ENCODE data around the gene MRPL21. TPM values are rescaled to one million over a fixed set of nuclear protein-coding genes. Genes with fewer than 3 reads are reported as not detected.

The MRPL21 gene
- total RNA-seq, result 10 to 100 TPM; 49.2 to 78.4 (median 72.6) TPM
- long read RNA-seq, donor 1, transcript MRPL21-201 (7 exons, 683 nt), result major isoform, 26 of 33 reads
- long read RNA-seq, donor 1, partial matches to known transcripts, result 1 of 33 reads
- long read RNA-seq, donor 1, other reads (novel, unspliced or antisense), result 2 of 33 reads
- long read RNA-seq, donor 2, transcript MRPL21-201 (7 exons, 683 nt), result major isoform, 45 of 60 reads
- long read RNA-seq, donor 2, partial matches to known transcripts, result 8 of 60 reads
- long read RNA-seq, donor 2, other reads (novel, unspliced or antisense), result 2 of 60 reads

GRCh38 chr11:68903288-68904247, at the start of gene MRPL21, which contains the start of gene IGHMBP2:
MRPL21 (minus strand) TSS chr11:68903832; CDS start chr11:68903810, 22 bp downstream.
IGHMBP2 (plus strand) TSS chr11:68903891; CDS start chr11:68903953, 62 bp downstream.
- no peak for TF ChIP-seq CTCF (IDR thresholded peaks at IDR 0.05)
- DNase-seq (peak; percentile 88 to 90 (median 89)), ATAC-seq (peak; percentile 99)
- Histone ChIP-seq H3K9me3 (no peaks in the 10 kb centered on the region), H3K4me1 (ENCODE audit: low read depth) (peaks cover 17% of the 10 kb centered on the region), H3K36me3 (ENCODE audit: low read depth) (peaks cover 17% of the 10 kb centered on the region), H3K4me3 (peak within 1 kb of the TSS; percentile 80)
- intact Hi-C loops (cut with DNase I, micrococcal nuclease), result loop anchor here in 1 of 2 donors (10.0 kb wide), 1 partner anchor 181 kb away; no protein-coding TSS in a partner anchor

- Histone ChIP-seq H3K4me3 (no peak overlapping the region), H3K4me1 (ENCODE audit: low read depth) (peaks cover 11% of the 10 kb centered on the region), H3K9me3 (no peaks in the 10 kb centered on the region), H3K36me3 (ENCODE audit: low read depth) (no peaks in the 10 kb centered on the region)
- DNase-seq (no peak), ATAC-seq (no peak)
- TF ChIP-seq CTCF (IDR thresholded peaks at IDR 0.05), result no peak
- intact Hi-C loops (cut with DNase I, micrococcal nuclease), result no loop called here
Observed at GRCh38 chr11:68950762-68951161, 47.1 kb upstream of the MRPL21 start.

- no peak for TF ChIP-seq CTCF (IDR thresholded peaks at IDR 0.05)
- H3K4me1 ChIP-seq (ENCODE audit: low read depth), result peaks cover 7% of the 10 kb centered on the region
- no peaks in the 10 kb centered on the region for H3K9me3 ChIP-seq
- no peak for ATAC-seq
- no peak overlapping the region for H3K4me3 ChIP-seq
- intact Hi-C loops (cut with DNase I, micrococcal nuclease), result no loop called here
- no peaks in the 10 kb centered on the region for H3K36me3 ChIP-seq (ENCODE audit: low read depth)
- no peak for DNase-seq
Observed at GRCh38 chr11:68950270-68950669, 46.6 kb upstream of the MRPL21 start.

- intact Hi-C loops (cut with DNase I, micrococcal nuclease), result no loop called here
- no peak for DNase-seq
Observed at GRCh38 chr11:68948935-68949334, 45.3 kb upstream of the MRPL21 start.

More at GRCh38 chr11:68948935-68949334, 45.3 kb upstream of the MRPL21 start:
- no peak for TF ChIP-seq CTCF (IDR thresholded peaks at IDR 0.05)
- Histone ChIP-seq H3K4me1 (ENCODE audit: low read depth) (no peaks in the 10 kb centered on the region), H3K36me3 (ENCODE audit: low read depth) (no peaks in the 10 kb centered on the region), H3K4me3 (no peak overlapping the region), H3K9me3 (no peaks in the 10 kb centered on the region)
- no peak for ATAC-seq
